GM13976 (cell line): ENCODE results near the gene SLC8A1.

Experiments
- DNase-seq: peaks from one replicate; pipeline ENCODE4 v3.0.0; 2012; ENCODE audit warnings: low spot score
- in situ Hi-C: fragments of 300-500 bp; cut with MboI; formaldehyde crosslinking; loops from one replicate; pipeline ENCODE4 v1.12.0; 2022; ENCODE audit warnings: low sequenced_read_pairs, mixed read lengths, inconsistent platforms; ENCODE audit not compliant: unreplicated experiment
- TF ChIP-seq, protein P1 (sequence below): IDR thresholded peaks from 2 replicates; pipeline ENCODE4 v1.5.1; 2012; ENCODE audit warnings: borderline replicate concordance, mild to moderate bottlenecking; ENCODE audit not compliant: insufficient read depth; ENCODE audit errors: extremely low read depth, missing control alignments, control extremely low read depth

The SLC8A1 gene

DNA sequence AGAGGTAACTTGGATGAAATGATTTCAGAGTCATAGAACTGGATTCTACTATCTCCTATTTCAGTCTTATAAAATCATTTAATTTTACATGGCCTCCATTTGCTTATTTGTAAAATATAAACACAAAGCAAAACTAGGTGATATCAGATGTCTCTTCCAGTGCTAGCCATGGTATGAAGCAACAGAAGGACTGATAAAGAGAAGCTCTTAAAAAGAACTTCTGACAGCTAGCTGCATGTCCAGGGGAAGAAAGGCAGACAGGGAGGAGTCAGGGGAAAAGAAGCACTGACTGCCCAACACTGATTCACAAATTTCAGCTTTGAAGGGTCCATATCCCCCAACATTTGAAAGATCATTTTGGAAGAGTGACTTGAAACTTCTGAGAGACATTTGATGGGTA, 6.4 kb downstream of the SLC8A1 start:
- DNase-seq: no peak
- TF ChIP-seq, protein P1, sequence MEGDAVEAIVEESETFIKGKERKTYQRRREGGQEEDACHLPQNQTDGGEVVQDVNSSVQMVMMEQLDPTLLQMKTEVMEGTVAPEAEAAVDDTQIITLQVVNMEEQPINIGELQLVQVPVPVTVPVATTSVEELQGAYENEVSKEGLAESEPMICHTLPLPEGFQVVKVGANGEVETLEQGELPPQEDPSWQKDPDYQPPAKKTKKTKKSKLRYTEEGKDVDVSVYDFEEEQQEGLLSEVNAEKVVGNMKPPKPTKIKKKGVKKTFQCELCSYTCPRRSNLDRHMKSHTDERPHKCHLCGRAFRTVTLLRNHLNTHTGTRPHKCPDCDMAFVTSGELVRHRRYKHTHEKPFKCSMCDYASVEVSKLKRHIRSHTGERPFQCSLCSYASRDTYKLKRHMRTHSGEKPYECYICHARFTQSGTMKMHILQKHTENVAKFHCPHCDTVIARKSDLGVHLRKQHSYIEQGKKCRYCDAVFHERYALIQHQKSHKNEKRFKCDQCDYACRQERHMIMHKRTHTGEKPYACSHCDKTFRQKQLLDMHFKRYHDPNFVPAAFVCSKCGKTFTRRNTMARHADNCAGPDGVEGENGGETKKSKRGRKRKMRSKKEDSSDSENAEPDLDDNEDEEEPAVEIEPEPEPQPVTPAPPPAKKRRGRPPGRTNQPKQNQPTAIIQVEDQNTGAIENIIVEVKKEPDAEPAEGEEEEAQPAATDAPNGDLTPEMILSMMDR: no peak
- in situ Hi-C loops: no loop called here

DNA sequence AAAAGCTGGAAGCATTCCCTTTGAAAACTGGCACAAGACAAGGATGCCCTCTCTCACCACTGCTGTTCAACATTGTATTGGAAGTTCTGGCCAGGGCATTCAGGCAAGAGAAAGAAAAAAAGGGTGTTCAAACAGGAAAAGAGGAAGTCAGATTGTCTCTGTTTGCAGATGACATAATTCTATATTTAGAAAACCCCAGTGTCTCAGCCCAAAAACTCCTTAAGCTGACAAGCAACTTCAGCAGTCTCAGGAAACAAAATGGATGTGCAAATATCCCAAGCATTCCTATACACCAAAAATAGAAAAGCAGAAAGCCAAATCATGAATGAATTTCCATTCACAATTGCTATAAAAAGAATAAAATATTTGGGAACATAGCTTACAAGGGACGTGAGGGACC, 11.1 kb downstream of the SLC8A1 start:
- no peak for DNase-seq
- TF ChIP-seq, protein P1: no peak
- in situ Hi-C loops: no loop called here

DNA sequence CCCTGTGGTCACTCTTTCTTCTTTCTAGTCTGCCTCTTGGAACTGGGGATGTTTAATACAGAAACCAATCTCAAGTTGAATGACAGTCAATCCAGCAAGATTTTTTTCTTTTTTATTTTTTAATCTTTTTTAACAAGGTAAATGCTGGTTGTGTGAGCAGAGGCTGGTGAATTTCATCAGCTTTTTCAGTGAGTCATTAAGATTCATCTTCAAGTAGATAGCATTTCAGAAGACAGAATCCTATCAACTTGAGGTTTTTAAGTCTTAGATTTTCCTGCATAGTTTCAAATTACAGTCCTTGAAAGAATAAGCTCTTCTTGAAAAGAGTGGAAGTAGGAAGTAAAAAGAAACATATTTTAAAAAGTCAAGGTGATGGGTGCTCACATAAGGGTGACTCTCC, 12.4 kb downstream of the SLC8A1 start:
- no peak for DNase-seq
- in situ Hi-C loops: no loop called here
- TF ChIP-seq, protein P1: no peak

DNA sequence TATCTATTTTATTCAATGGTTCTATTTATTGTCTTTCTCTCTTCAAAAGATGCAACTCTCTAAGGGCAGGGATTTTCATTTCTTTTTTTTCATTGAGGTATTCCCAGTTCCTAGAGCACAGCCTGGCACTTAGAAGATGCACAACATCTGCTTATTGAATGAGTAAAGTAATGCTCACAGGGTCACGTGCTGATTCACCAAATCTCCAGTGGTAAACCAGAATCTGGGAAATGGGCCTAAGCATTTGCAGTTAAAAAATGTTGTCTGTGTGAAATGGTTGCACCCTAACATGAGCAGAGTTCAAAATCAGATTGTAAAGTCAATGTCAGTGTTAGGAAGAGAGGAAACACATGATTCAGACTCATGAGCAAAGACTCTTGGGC, 15.8 kb downstream of the SLC8A1 start:
- in situ Hi-C loops: no loop called here
- TF ChIP-seq, protein P1: no peak
- DNase-seq: no peak

DNA sequence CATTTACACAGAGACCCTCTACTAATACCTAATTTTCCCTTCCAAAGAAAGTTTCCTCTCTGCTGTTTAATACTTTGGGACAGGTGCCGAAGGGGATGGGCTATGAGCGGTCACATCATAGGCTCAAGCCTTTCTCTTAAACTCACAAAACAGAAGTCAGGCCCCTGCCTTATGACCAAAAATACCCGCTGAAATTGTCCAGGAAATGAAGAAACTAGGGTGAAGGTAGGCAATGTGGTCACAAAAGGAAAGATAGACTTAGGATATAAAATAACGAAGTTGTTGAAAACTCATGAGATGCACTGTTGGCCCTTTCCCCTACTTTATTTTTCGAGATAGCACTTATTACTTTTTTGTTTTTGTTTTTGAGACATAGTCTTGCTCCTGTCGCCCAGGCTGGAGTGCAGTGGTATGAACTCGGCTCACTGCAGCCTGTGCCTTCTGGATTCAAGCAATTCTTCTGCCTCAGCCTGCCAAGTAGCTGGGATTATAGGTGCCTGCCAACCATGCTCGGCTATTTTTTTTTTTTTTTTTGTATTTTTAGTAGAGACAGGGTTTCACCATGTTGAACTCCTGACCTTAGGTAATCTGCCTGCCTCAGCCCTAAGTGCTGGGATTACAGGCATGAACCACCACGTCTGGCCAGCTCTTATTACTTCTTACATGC, 16.3 kb downstream of the SLC8A1 start:
- in situ Hi-C loops: no loop called here
- no peak for DNase-seq
- TF ChIP-seq, protein P1: no peak

DNA sequence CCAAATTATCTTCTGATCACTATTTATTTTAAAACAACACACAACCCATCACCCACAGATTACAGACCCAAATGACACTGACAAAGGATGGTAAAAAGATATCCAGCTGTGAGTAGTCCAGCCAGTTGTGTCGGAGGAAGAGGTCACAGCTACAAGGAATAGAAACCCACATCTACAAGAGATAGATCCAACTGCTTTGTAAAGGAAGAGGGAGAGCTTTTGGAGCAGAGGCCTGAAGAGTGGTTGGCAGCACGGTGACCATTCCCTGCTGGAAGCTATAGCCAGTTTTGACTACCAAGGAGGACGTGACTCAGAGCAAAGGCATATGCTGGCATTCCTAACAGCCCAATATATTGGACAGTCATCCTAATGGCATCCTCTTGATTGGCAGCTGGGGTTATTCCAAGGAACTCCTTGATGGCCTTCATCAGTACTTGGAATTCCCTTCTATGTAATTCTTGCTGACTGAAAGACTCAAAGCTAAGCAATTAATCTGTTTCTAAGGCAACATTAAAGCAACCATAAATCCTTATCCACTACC, 17.1 kb downstream of the SLC8A1 start:
- TF ChIP-seq, protein P1: no peak
- in situ Hi-C loops: no loop called here
- DNase-seq: no peak
